Measurements from ENCODE around the gene SHB. TPM values are rescaled to one million over a fixed set of nuclear protein-coding genes. Genes with fewer than 3 reads are reported as not detected.

The SHB gene
- total RNA-seq, 2 donors from 2014 or later = 28.1 to 38.1 TPM

DNA sequence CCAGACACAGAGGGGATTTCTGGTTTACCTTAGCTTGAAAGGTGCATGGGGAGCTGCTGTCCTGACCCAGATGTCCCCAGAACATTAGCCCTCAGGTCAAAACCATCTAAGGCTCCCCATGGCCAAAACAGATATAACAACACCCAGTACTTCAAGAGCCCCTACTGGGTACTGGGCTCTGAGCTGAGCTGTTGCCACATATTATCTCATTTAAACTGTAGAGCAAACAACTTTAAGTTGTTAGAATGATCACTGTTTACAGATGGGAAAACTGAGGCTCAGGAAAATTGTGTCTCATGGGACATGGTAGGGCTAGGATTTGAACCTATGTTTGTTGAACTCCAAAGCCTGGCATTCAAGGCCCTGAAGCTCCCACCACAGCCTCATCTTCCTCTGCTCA is 144.5 kb downstream of the SHB start:
- Mint-ChIP-seq H3K27me3 (ENCODE audit: insufficient read depth) (no peaks in the 10 kb centered on the region), H3K9me3 (no peaks in the 10 kb centered on the region), H3K4me1 (peaks cover 61% of the 10 kb centered on the region), H3K4me3 (no peak overlapping the region), H3K36me3 (ENCODE audit: low read depth) (peaks cover 17% of the 10 kb centered on the region), H3K27ac (peak overlapping the region; percentile 23)
- TF ChIP-seq, protein P1, sequence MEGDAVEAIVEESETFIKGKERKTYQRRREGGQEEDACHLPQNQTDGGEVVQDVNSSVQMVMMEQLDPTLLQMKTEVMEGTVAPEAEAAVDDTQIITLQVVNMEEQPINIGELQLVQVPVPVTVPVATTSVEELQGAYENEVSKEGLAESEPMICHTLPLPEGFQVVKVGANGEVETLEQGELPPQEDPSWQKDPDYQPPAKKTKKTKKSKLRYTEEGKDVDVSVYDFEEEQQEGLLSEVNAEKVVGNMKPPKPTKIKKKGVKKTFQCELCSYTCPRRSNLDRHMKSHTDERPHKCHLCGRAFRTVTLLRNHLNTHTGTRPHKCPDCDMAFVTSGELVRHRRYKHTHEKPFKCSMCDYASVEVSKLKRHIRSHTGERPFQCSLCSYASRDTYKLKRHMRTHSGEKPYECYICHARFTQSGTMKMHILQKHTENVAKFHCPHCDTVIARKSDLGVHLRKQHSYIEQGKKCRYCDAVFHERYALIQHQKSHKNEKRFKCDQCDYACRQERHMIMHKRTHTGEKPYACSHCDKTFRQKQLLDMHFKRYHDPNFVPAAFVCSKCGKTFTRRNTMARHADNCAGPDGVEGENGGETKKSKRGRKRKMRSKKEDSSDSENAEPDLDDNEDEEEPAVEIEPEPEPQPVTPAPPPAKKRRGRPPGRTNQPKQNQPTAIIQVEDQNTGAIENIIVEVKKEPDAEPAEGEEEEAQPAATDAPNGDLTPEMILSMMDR (conservative IDR thresholded peaks at IDR 0.05) = no peak
- H3K4me3 ChIP-seq (ENCODE audit: low read length) = no peak overlapping the region
- no peaks in the 10 kb centered on the region for H3K9me3 ChIP-seq (ENCODE audit: control insufficient read depth, low read length)
- H3K9ac ChIP-seq (ENCODE audit: extremely low read depth, low read length, poor library complexity, severe bottlenecking) = no peak overlapping the region
- peaks cover 29% of the 10 kb centered on the region for H3K36me3 ChIP-seq (ENCODE audit: control insufficient read depth, insufficient read depth, low read length)
- no peaks in the 10 kb centered on the region for H3K27me3 ChIP-seq (ENCODE audit: control insufficient read depth, insufficient read depth, low read length, poor library complexity, severe bottlenecking)
- DNase-seq = no peak
- no peak overlapping the region for H3K27ac ChIP-seq (ENCODE audit: low read depth, low read length)
- H3K4me1 ChIP-seq (ENCODE audit: control insufficient read depth, insufficient read depth, low read length) = peaks cover 35% of the 10 kb centered on the region

DNA sequence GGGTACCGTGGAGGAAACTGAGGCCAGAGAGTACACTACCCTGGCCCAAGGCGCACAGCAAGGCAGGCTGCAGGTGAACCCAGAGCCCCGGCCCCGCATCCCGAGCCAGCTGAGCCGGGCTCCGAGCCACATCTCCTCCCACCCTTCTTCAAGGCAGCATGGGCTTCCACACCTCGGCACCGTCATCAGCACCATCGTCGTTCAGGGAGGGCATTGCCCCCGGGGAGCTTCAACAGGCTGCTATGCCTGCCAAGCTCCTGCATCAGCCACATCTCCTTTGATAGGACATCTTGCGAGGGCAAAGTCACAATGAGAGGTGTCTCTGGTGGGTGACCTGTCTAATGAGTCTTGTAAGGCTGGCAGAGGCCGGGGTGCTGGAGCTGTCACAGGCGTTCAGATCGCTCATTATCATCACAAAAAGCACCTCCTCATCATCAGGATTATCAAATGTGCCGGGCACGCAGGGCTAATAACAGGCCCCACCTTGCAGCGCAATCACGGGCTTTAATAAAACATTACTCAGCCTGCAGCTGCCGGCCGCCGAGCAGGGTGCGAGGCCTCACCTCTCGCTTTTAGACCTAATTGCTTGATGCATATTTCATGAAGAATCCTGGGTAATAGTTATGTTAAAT is 145.1 kb downstream of the SHB start:
- H3K27ac ChIP-seq (ENCODE audit: low read depth, low read length) = no peak overlapping the region
- H3K27ac Mint-ChIP-seq = peak overlapping the region; percentile 57
- 93 to 94% methylated on average over 14 to 25 of the region's 25 CpGs for WGBS, 2 experiments (ENCODE audit: insufficient coverage in 1 of 2, insufficient read length in 1 of 2)

DNA sequence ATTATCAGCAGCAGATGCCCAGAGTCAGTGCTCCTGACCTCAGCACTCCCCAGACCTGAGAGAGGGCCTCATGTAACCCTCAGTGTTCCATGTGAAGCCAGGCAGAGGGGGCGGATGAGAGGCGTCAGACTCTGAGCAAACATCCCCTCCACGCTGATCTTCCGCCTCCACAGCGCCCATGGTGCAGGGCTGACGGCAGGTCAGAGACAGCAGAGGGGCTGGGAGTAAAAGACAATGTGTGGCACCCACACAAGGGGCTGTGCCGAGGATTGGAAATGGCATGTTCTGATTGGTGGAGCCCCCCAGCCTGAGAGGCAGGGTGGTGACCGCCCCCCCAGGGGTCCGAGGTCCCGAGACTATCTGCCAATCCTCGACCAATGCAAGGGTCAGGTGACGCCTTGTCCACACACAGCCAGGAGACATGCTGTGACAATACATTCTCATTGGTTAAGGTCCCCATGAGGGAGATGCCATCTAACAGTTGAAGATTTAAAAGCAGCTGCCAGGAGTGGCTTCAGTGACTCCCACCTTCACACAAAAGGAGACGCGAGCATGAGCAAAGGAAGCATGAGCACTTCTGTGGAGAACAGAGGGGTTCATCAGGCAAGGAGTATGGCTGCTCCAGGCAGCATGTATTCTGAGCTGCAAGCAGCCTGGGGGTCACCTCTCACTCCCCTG is 145.8 kb downstream of the SHB start:
- TF ChIP-seq, protein P1 (conservative IDR thresholded peaks at IDR 0.05) = peak; percentile 13
- peak overlapping the region; percentile 14 for H3K4me3 Mint-ChIP-seq
- no peaks in the 10 kb centered on the region for H3K9me3 Mint-ChIP-seq
- peak overlapping the region; percentile 43 for H3K9ac ChIP-seq (ENCODE audit: extremely low read depth, low read length, poor library complexity, severe bottlenecking)
- H3K4me1 ChIP-seq (ENCODE audit: control insufficient read depth, insufficient read depth, low read length) = peaks cover 31% of the 10 kb centered on the region
- H3K36me3 Mint-ChIP-seq (ENCODE audit: low read depth) = peaks cover 21% of the 10 kb centered on the region
- H3K27me3 Mint-ChIP-seq (ENCODE audit: insufficient read depth) = no peaks in the 10 kb centered on the region
- peaks cover 31% of the 10 kb centered on the region for H3K36me3 ChIP-seq (ENCODE audit: control insufficient read depth, insufficient read depth, low read length)
- H3K27ac Mint-ChIP-seq = peak overlapping the region; percentile 57
- H3K9me3 ChIP-seq (ENCODE audit: control insufficient read depth, low read length) = no peaks in the 10 kb centered on the region
- H3K27ac ChIP-seq (ENCODE audit: low read depth, low read length) = peak overlapping the region; percentile 39
- peak; percentile 91 for DNase-seq
- 39 to 48% methylated on average over 4 to 14 of the region's 14 CpGs for WGBS, 2 experiments (ENCODE audit: insufficient coverage in 1 of 2, insufficient read length in 1 of 2)
- no peaks in the 10 kb centered on the region for H3K27me3 ChIP-seq (ENCODE audit: control insufficient read depth, insufficient read depth, low read length, poor library complexity, severe bottlenecking)
- peaks cover 63% of the 10 kb centered on the region for H3K4me1 Mint-ChIP-seq
- H3K4me3 ChIP-seq (ENCODE audit: low read length) = peak overlapping the region; percentile 21

More for the DNA sequence above, 145.1 kb downstream of the SHB start:
- Mint-ChIP-seq H3K9me3 (no peaks in the 10 kb centered on the region), H3K4me1 (peaks cover 63% of the 10 kb centered on the region), H3K27me3 (ENCODE audit: insufficient read depth) (no peaks in the 10 kb centered on the region), H3K36me3 (ENCODE audit: low read depth) (peaks cover 17% of the 10 kb centered on the region), H3K4me3 (no peak overlapping the region)
- H3K9me3 ChIP-seq (ENCODE audit: control insufficient read depth, low read length) = no peaks in the 10 kb centered on the region
- H3K4me1 ChIP-seq (ENCODE audit: control insufficient read depth, insufficient read depth, low read length) = peaks cover 35% of the 10 kb centered on the region
- peaks cover 27% of the 10 kb centered on the region for H3K36me3 ChIP-seq (ENCODE audit: control insufficient read depth, insufficient read depth, low read length)
- peak overlapping the region; percentile 1 for H3K9ac ChIP-seq (ENCODE audit: extremely low read depth, low read length, poor library complexity, severe bottlenecking)
- H3K27me3 ChIP-seq (ENCODE audit: control insufficient read depth, insufficient read depth, low read length, poor library complexity, severe bottlenecking) = no peaks in the 10 kb centered on the region
- H3K4me3 ChIP-seq (ENCODE audit: low read length) = no peak overlapping the region
- no peak for DNase-seq
- TF ChIP-seq, protein P1 (conservative IDR thresholded peaks at IDR 0.05) = no peak

Data from endodermal cell (in vitro differentiated cells).